GM23338 (cell line): ENCODE results near the gene ZNF334. TPM values are rescaled to one million over a fixed set of nuclear protein-coding genes. Genes with fewer than 3 reads are reported as not detected.

Experiments
- ATAC-seq: fragments of 200-7000 bp; cut with Tn5 transposase; 3 replicates; pipeline ENCODE4 v1.9.1; 2020
- DNase-seq: peaks from one replicate; pipeline ENCODE4 v3.0.0-alpha.2; 2015; ENCODE audit warnings: low spot score
- H2AFZ ChIP-seq: fragments of 200-600 bp; sonication (generic); 2 replicates; pipeline ENCODE4 v1.8.0; 2016; ENCODE audit warnings: antibody characterized with exemption, mild to moderate bottlenecking, moderate library complexity
- H3F3A ChIP-seq: fragments of 200-600 bp; sonication (generic); replicated peaks from 2 replicates; pipeline ENCODE4 v1.8.0; 2017; ENCODE audit warnings: antibody characterized with exemption, mixed run types, low read depth
- H3K27ac ChIP-seq: fragments of 200-600 bp; sonication (generic); 2 replicates; pipeline ENCODE4 v1.6.1; 2016; ENCODE audit warnings: low read depth
- H3K27me3 ChIP-seq: fragments of 200-600 bp; sonication (generic); 2 replicates; pipeline ENCODE4 v1.8.0; 2016; ENCODE audit warnings: mild to moderate bottlenecking, mixed run types, moderate library complexity; ENCODE audit not compliant: insufficient read depth
- H3K36me3 ChIP-seq: fragments of 200-600 bp; sonication (generic); 2 replicates; pipeline ENCODE4 v1.8.0; 2016; ENCODE audit warnings: mild to moderate bottlenecking; ENCODE audit not compliant: insufficient read depth
- H3K4me1 ChIP-seq: fragments of 200-600 bp; sonication (generic); 2 replicates; pipeline ENCODE4 v1.8.0; 2016; ENCODE audit warnings: mild to moderate bottlenecking, moderate library complexity; ENCODE audit not compliant: insufficient read depth
- H3K4me2 ChIP-seq: fragments of 200-600 bp; sonication (generic); 2 replicates; pipeline ENCODE4 v1.7.1; 2017; ENCODE audit warnings: mixed run types
- H3K4me3 ChIP-seq: fragments of 200-600 bp; sonication (generic); 2 replicates; pipeline ENCODE4 v1.6.1; 2016; ENCODE audit warnings: mixed run types
- H3K79me2 ChIP-seq: fragments of 200-600 bp; sonication (generic); replicated peaks from 2 replicates; pipeline ENCODE4 v1.8.0; 2017; ENCODE audit warnings: mild to moderate bottlenecking; ENCODE audit not compliant: insufficient read depth
- H3K9me2 ChIP-seq: fragments of 200-600 bp; sonication (generic); 2 replicates; pipeline ENCODE4 v1.8.0; 2017; ENCODE audit not compliant: insufficient read depth
- H4K20me1 ChIP-seq: fragments of 200-600 bp; sonication (generic); replicated peaks from 2 replicates; pipeline ENCODE4 v1.8.0; 2017; ENCODE audit warnings: mild to moderate bottlenecking; ENCODE audit not compliant: insufficient read depth
- H3K27ac Mint-ChIP-seq: 2 replicates; pipeline ENCODE4 v1.8.0; 2020; ENCODE audit warnings: inconsistent platforms, mild to moderate bottlenecking, moderate library complexity, mixed read lengths
- H3K27me3 Mint-ChIP-seq: 3 replicates; pipeline ENCODE4 v1.8.0; 2022; ENCODE audit warnings: low read depth, mild to moderate bottlenecking, moderate library complexity, mixed read lengths, inconsistent platforms; ENCODE audit not compliant: insufficient read depth, poor library complexity
- H3K36me3 Mint-ChIP-seq: 3 replicates; pipeline ENCODE4 v1.8.0; 2021; ENCODE audit warnings: low read depth, mild to moderate bottlenecking, inconsistent platforms, moderate library complexity, mixed read lengths
- H3K4me1 Mint-ChIP-seq: 3 replicates; pipeline ENCODE4 v1.8.0; 2020; ENCODE audit warnings: mild to moderate bottlenecking, inconsistent platforms, mixed read lengths
- H3K4me3 Mint-ChIP-seq: 3 replicates; pipeline ENCODE4 v1.8.0; 2021; ENCODE audit warnings: moderate library complexity, mild to moderate bottlenecking, inconsistent platforms, mixed read lengths
- H3K9me3 Mint-ChIP-seq: 3 replicates; pipeline ENCODE4 v1.8.0; 2020; ENCODE audit warnings: moderate library complexity, mild to moderate bottlenecking, inconsistent platforms, mixed read lengths
- CREB1 ChIP-seq: fragments of 250-450 bp; sonication (Bioruptor Pico); IDR thresholded peaks from 2 replicates; pipeline ENCODE4 v1.5.0; 2020; ENCODE audit warnings: low read depth, mild to moderate bottlenecking, moderate library complexity
- EZH2 ChIP-seq: fragments of 200-600 bp; sonication (generic); IDR thresholded peaks from one replicate; pipeline ENCODE4 v1.8.0; 2017; ENCODE audit warnings: antibody characterized with exemption, mild to moderate bottlenecking, low read depth; ENCODE audit not compliant: unreplicated experiment
- EZH2phosphoT487 ChIP-seq: fragments of 200-600 bp; sonication (generic); IDR thresholded peaks from one replicate; pipeline ENCODE4 v1.8.1; 2018; ENCODE audit warnings: antibody characterized with exemption; ENCODE audit not compliant: unreplicated experiment
- JUNB ChIP-seq: IDR thresholded peaks from one replicate; pipeline ENCODE4 v1.6.1; 2016; ENCODE audit warnings: antibody characterized with exemption; ENCODE audit not compliant: unreplicated experiment
- NANOG ChIP-seq: IDR thresholded peaks from 2 replicates; pipeline ENCODE4 v1.6.1; 2016; ENCODE audit warnings: antibody characterized with exemption, borderline replicate concordance
- POLR2AphosphoS5 ChIP-seq: IDR thresholded peaks from 2 replicates; pipeline ENCODE4 v1.6.1; 2016; ENCODE audit warnings: antibody characterized with exemption, low read depth
- STAT1 ChIP-seq: IDR thresholded peaks from one replicate; pipeline ENCODE4 v1.6.1; 2016; ENCODE audit warnings: antibody characterized with exemption; ENCODE audit not compliant: unreplicated experiment
- ZNF114 ChIP-seq: fragments of 250-450 bp; sonication (Bioruptor Pico); IDR thresholded peaks from 2 replicates; pipeline ENCODE4 v1.5.0; 2020; ENCODE audit warnings: mild to moderate bottlenecking, moderate library complexity
- ZNF331 ChIP-seq: fragments of 250-450 bp; sonication (Bioruptor Pico); IDR thresholded peaks from 2 replicates; pipeline ENCODE4 v1.5.0; 2020; ENCODE audit warnings: low read depth, mild to moderate bottlenecking, moderate library complexity
- polyA plus RNA-seq: library from polyadenylated mRNA; unstranded; fragments of >200 nt; fragmentation: Nextera tagmentation; extraction: Ambion mirVana; gene quantifications from 2 replicates; pipeline ENCODE4 v1.2.1, GENCODE V29; 2016
- total RNA-seq: library from RNA; depleted of rRNA; stranded (reverse); fragments of >200 nt; shearing (Covaris generic); gene quantifications from 2 replicates; pipeline ENCODE4 v1.2.3, GENCODE V29; 2014
- TF ChIP-seq, protein P1 (sequence below), 2 experiments: fragments of 200-600 bp in 1 of 2; sonication (generic) in 1 of 2; conservative IDR thresholded peaks; 2 replicates each; pipeline versions ENCODE4 v1.5.1 to v1.6.1; 2016 to 2017; ENCODE audit warnings: antibody characterized with exemption in 2 of 2, low read depth in 2 of 2, mild to moderate bottlenecking in 2 of 2, moderate library complexity in 1 of 2
- TF ChIP-seq, protein P2 (sequence below): fragments of 250-450 bp; sonication (Bioruptor Pico); IDR thresholded peaks from 2 replicates; pipeline ENCODE4 v1.5.0; 2020; ENCODE audit warnings: mild to moderate bottlenecking, moderate library complexity
- TF ChIP-seq, protein P3 (sequence below): IDR thresholded peaks from one replicate; pipeline ENCODE4 v1.6.1; 2018; ENCODE audit warnings: antibody characterized with exemption; ENCODE audit not compliant: unreplicated experiment
- TF ChIP-seq, protein P4 (sequence below): IDR thresholded peaks from 2 replicates; pipeline ENCODE4 v1.6.1; 2016; ENCODE audit warnings: antibody characterized with exemption

ZNF334 gene
- total and polyA plus RNA-seq, 2 experiments from 2014 or later: 12.4 to 19.1 TPM

DNA sequence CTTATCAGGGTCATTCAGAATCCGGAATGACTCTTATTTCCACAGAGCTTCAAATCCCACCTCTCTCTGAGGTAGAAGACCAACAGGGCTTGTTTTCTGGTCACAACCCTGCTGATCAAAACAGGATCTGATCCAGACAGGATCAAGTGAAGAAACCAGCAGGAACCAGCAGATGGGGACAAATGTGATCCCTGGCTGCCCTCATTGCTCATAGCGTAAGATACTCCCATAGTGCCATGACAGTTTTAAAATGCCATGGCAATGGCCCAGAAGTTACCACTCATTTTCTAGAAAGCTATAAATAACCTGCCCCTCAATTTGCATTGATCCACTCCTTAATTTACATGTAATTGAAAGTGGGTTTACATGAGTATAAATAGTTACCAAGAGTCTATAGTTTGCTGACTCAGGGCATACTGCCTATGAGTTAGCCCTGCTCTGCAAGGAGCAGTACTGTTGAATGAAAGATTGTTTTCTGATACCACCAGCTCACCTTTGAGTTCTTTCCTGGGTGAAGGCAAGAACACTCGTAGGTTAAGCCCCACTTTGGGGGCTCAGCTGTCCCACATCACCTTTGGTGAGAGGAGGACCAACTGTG is 6.2 kb upstream of the ZNF334 start:
- Mint-ChIP-seq H3K27ac (no peak overlapping the region), H3K36me3 (no peaks in the 10 kb centered on the region), H3K9me3 (no peaks in the 10 kb centered on the region; the same call in 2 of the 3 replicates), H3K4me3 (no peak overlapping the region), H3K4me1 (no peaks in the 10 kb centered on the region; the same call in 2 of the 3 replicates), H3K27me3 (no peaks in the 10 kb centered on the region)
- ATAC-seq: no peak
- Histone ChIP-seq H3K9me2 (no peaks in the 10 kb centered on the region), H2AFZ (no peak overlapping the region), H3K36me3 (no peaks in the 10 kb centered on the region), H3K4me1 (no peaks in the 10 kb centered on the region), H3K4me2 (no peak overlapping the region), H3K4me3 (no peak overlapping the region), H4K20me1 (no peaks in the 10 kb centered on the region), H3K79me2 (no peaks in the 10 kb centered on the region), H3K27ac (no peak overlapping the region), H3F3A (no peaks in the 10 kb centered on the region), H3K27me3 (0 out of 2 replicates have a peak, but pooled peaks cover 4% of the 10 kb centered on the region)
- TF ChIP-seq POLR2AphosphoS5 (no peak), CREB1 (CRISPR knock-in tag) (no peak), JUNB (no peak), ZNF331 (CRISPR knock-in tag) (no peak), ZNF114 (CRISPR knock-in tag) (no peak), EZH2phosphoT487 (no peak), STAT1 (no peak), EZH2 (no peak), NANOG (no peak)
- TF ChIP-seq, protein P1, sequence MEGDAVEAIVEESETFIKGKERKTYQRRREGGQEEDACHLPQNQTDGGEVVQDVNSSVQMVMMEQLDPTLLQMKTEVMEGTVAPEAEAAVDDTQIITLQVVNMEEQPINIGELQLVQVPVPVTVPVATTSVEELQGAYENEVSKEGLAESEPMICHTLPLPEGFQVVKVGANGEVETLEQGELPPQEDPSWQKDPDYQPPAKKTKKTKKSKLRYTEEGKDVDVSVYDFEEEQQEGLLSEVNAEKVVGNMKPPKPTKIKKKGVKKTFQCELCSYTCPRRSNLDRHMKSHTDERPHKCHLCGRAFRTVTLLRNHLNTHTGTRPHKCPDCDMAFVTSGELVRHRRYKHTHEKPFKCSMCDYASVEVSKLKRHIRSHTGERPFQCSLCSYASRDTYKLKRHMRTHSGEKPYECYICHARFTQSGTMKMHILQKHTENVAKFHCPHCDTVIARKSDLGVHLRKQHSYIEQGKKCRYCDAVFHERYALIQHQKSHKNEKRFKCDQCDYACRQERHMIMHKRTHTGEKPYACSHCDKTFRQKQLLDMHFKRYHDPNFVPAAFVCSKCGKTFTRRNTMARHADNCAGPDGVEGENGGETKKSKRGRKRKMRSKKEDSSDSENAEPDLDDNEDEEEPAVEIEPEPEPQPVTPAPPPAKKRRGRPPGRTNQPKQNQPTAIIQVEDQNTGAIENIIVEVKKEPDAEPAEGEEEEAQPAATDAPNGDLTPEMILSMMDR (conservative IDR thresholded peaks at IDR 0.05; ENCODE audit: low read depth in 2 of 2): no peak; a peak in 1 of 4 replicates
- TF ChIP-seq, protein P2, sequence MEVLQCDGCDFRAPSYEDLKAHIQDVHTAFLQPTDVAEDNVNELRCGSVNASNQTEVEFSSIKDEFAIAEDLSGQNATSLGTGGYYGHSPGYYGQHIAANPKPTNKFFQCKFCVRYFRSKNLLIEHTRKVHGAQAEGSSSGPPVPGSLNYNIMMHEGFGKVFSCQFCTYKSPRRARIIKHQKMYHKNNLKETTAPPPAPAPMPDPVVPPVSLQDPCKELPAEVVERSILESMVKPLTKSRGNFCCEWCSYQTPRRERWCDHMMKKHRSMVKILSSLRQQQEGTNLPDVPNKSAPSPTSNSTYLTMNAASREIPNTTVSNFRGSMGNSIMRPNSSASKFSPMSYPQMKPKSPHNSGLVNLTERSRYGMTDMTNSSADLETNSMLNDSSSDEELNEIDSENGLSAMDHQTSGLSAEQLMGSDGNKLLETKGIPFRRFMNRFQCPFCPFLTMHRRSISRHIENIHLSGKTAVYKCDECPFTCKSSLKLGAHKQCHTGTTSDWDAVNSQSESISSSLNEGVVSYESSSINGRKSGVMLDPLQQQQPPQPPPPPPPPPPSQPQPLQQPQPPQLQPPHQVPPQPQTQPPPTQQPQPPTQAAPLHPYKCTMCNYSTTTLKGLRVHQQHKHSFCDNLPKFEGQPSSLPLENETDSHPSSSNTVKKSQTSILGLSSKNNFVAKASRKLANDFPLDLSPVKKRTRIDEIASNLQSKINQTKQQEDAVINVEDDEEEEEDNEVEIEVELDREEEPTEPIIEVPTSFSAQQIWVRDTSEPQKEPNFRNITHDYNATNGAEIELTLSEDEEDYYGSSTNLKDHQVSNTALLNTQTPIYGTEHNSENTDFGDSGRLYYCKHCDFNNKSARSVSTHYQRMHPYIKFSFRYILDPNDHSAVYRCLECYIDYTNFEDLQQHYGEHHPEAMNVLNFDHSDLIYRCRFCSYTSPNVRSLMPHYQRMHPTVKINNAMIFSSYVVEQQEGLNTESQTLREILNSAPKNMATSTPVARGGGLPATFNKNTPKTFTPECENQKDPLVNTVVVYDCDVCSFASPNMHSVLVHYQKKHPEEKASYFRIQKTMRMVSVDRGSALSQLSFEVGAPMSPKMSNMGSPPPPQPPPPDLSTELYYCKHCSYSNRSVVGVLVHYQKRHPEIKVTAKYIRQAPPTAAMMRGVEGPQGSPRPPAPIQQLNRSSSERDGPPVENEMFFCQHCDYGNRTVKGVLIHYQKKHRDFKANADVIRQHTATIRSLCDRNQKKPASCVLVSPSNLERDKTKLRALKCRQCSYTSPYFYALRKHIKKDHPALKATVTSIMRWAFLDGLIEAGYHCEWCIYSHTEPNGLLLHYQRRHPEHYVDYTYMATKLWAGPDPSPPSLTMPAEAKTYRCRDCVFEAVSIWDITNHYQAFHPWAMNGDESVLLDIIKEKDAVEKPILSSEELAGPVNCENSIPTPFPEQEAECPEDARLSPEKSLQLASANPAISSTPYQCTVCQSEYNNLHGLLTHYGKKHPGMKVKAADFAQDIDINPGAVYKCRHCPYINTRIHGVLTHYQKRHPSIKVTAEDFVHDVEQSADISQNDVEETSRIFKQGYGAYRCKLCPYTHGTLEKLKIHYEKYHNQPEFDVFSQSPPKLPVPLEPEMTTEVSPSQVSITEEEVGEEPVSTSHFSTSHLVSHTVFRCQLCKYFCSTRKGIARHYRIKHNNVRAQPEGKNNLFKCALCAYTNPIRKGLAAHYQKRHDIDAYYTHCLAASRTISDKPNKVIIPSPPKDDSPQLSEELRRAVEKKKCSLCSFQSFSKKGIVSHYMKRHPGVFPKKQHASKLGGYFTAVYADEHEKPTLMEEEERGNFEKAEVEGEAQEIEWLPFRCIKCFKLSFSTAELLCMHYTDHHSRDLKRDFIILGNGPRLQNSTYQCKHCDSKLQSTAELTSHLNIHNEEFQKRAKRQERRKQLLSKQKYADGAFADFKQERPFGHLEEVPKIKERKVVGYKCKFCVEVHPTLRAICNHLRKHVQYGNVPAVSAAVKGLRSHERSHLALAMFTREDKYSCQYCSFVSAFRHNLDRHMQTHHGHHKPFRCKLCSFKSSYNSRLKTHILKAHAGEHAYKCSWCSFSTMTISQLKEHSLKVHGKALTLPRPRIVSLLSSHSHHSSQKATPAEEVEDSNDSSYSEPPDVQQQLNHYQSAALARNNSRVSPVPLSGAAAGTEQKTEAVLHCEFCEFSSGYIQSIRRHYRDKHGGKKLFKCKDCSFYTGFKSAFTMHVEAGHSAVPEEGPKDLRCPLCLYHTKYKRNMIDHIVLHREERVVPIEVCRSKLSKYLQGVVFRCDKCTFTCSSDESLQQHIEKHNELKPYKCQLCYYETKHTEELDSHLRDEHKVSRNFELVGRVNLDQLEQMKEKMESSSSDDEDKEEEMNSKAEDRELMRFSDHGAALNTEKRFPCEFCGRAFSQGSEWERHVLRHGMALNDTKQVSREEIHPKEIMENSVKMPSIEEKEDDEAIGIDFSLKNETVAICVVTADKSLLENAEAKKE (CRISPR knock-in tag): no peak
- TF ChIP-seq, protein P3, sequence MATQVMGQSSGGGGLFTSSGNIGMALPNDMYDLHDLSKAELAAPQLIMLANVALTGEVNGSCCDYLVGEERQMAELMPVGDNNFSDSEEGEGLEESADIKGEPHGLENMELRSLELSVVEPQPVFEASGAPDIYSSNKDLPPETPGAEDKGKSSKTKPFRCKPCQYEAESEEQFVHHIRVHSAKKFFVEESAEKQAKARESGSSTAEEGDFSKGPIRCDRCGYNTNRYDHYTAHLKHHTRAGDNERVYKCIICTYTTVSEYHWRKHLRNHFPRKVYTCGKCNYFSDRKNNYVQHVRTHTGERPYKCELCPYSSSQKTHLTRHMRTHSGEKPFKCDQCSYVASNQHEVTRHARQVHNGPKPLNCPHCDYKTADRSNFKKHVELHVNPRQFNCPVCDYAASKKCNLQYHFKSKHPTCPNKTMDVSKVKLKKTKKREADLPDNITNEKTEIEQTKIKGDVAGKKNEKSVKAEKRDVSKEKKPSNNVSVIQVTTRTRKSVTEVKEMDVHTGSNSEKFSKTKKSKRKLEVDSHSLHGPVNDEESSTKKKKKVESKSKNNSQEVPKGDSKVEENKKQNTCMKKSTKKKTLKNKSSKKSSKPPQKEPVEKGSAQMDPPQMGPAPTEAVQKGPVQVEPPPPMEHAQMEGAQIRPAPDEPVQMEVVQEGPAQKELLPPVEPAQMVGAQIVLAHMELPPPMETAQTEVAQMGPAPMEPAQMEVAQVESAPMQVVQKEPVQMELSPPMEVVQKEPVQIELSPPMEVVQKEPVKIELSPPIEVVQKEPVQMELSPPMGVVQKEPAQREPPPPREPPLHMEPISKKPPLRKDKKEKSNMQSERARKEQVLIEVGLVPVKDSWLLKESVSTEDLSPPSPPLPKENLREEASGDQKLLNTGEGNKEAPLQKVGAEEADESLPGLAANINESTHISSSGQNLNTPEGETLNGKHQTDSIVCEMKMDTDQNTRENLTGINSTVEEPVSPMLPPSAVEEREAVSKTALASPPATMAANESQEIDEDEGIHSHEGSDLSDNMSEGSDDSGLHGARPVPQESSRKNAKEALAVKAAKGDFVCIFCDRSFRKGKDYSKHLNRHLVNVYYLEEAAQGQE: no peak
- TF ChIP-seq, protein P4, sequence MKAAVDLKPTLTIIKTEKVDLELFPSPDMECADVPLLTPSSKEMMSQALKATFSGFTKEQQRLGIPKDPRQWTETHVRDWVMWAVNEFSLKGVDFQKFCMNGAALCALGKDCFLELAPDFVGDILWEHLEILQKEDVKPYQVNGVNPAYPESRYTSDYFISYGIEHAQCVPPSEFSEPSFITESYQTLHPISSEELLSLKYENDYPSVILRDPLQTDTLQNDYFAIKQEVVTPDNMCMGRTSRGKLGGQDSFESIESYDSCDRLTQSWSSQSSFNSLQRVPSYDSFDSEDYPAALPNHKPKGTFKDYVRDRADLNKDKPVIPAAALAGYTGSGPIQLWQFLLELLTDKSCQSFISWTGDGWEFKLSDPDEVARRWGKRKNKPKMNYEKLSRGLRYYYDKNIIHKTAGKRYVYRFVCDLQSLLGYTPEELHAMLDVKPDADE: no peak
- no peak for DNase-seq
